Caco-2 (cell line): ENCODE data around the gene SHLD1. TPM values are rescaled to one million over a fixed set of nuclear protein-coding genes. Genes with fewer than 3 reads are reported as not detected.

Experiments
- BruUV-seq: library from RNA; stranded (reverse); fragments of 400-500 nt; replicated peaks from 2 replicates; lab custom pipeline; 2021; lab: Mats Ljungman, UMichigan
- CTCF ChIA-PET: fragments of 300-600 bp; sonication (Branson Sonifier 250); formaldehyde crosslinking; loops from one replicate; lab custom pipeline; 2022; ENCODE audit warnings: antibody characterized with exemption; lab: Charles Lee
- POLR2A ChIA-PET: fragments of 300-600 bp; sonication (Branson Sonifier 250); formaldehyde crosslinking; loops from one replicate; lab custom pipeline; 2022; ENCODE audit warnings: antibody characterized with exemption; lab: Charles Lee
- DNase-seq, 2 experiments: peaks; one replicate each; pipeline versions ENCODE4 v3.0.0 to v3.0.0-alpha.2; 2020 to 2022
- H3K27me3 ChIP-seq: replicated peaks from 2 replicates; pipeline ENCODE4 v1.6.0; 2011; ENCODE audit warnings: low read length; ENCODE audit not compliant: control insufficient read depth, insufficient read depth
- H3K36me3 ChIP-seq: 2 replicates; pipeline ENCODE4 v1.5.1; 2011; ENCODE audit warnings: low read length; ENCODE audit not compliant: control insufficient read depth, insufficient read depth
- H3K4me1 ChIP-seq: fragments of 250-450 bp; sonication (Bioruptor Pico); 2 replicates; pipeline ENCODE4 v1.5.1; 2020; ENCODE audit warnings: mild to moderate bottlenecking
- H3K4me3 ChIP-seq: 2 replicates; pipeline ENCODE4 v1.5.1; 2011; ENCODE audit warnings: low read depth, mild to moderate bottlenecking, control low read depth, low read length
- H3K9me3 ChIP-seq: fragments of 250-450 bp; sonication (Bioruptor Pico); 2 replicates; pipeline ENCODE4 v1.5.1; 2020; ENCODE audit warnings: mild to moderate bottlenecking, moderate library complexity
- H3K27ac Mint-ChIP-seq: one replicate; pipeline ENCODE4 v1.8.0; 2022; ENCODE audit warnings: mixed read lengths; ENCODE audit not compliant: unreplicated experiment
- H3K27me3 Mint-ChIP-seq: one replicate; pipeline ENCODE4 v1.8.0; 2022; ENCODE audit warnings: mixed read lengths; ENCODE audit not compliant: insufficient read depth, unreplicated experiment
- H3K36me3 Mint-ChIP-seq: one replicate; pipeline ENCODE4 v1.8.0; 2022; ENCODE audit warnings: mild to moderate bottlenecking, mixed read lengths; ENCODE audit not compliant: insufficient read depth, unreplicated experiment
- H3K4me1 Mint-ChIP-seq: one replicate; pipeline ENCODE4 v1.8.0; 2022; ENCODE audit warnings: low read depth, mixed read lengths; ENCODE audit not compliant: unreplicated experiment
- H3K4me3 Mint-ChIP-seq: one replicate; pipeline ENCODE4 v1.8.0; 2022; ENCODE audit warnings: mild to moderate bottlenecking, moderate library complexity, mixed read lengths; ENCODE audit not compliant: unreplicated experiment
- H3K9me3 Mint-ChIP-seq: one replicate; pipeline ENCODE4 v1.8.0; 2022; ENCODE audit warnings: mixed read lengths; ENCODE audit not compliant: unreplicated experiment
- intact Hi-C: fragments of 100-400 bp; cut with micrococcal nuclease; formaldehyde crosslinking; loops from one replicate; pipeline ENCODE4 v1.10.0; 2022; ENCODE audit not compliant: unreplicated experiment
- total RNA-seq: library from RNA; stranded (reverse); gene quantifications from 2 replicates; pipeline ENCODE4 v1.2.3, GENCODE V29; 2022
- TF ChIP-seq, protein P1 (sequence below), 2 experiments: fragments of 200-600 bp in 1 of 2; IDR thresholded peaks; 1 replicate in 1 of 2; 2 replicates in 1 of 2; pipeline versions ENCODE4 v1.5.1 to v1.8.0; 2011 to 2022; ENCODE audit warnings: antibody characterized with exemption in 1 of 2, control low read depth in 1 of 2, inconsistent platforms in 1 of 2, low read depth in 1 of 2, low read length in 1 of 2, mild to moderate bottlenecking in 1 of 2, moderate library complexity in 1 of 2; ENCODE audit not compliant: insufficient read depth in 1 of 2, severe bottlenecking in 1 of 2, unreplicated experiment in 1 of 2

SHLD1 gene
- total RNA-seq, 1 experiment from 2014 or later: 4.8 TPM

DNA sequence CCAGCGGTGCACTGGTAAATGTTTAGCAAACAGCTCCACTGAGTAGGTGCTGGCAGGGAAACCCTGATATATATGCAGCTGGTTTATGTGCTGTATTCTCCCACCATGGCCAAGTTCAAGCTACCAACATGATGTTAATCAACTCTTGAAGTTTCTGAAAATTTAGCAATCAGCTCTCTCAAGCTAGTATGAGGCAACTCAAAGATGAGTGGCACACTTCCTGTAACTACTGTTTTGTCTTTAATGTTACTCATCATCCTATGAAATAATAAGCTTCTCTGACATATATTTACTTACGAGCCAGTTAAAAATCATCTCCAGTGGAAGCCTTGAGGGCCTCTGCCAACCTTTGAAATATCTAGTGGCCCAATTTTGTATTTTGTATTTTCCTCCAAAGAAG lies 145.4 kb downstream of the SHLD1 start:
- no peaks in the 10 kb centered on the region for H3K36me3 ChIP-seq
- no peak overlapping the region for H3K4me3 ChIP-seq
- Mint-ChIP-seq H3K36me3 (no peaks in the 10 kb centered on the region), H3K4me1 (no peaks in the 10 kb centered on the region), H3K9me3 (peaks cover 6% of the 10 kb centered on the region), H3K27me3 (peaks cover 21% of the 10 kb centered on the region), H3K27ac (no peak overlapping the region), H3K4me3 (no peak overlapping the region)
- TF ChIP-seq, protein P1, sequence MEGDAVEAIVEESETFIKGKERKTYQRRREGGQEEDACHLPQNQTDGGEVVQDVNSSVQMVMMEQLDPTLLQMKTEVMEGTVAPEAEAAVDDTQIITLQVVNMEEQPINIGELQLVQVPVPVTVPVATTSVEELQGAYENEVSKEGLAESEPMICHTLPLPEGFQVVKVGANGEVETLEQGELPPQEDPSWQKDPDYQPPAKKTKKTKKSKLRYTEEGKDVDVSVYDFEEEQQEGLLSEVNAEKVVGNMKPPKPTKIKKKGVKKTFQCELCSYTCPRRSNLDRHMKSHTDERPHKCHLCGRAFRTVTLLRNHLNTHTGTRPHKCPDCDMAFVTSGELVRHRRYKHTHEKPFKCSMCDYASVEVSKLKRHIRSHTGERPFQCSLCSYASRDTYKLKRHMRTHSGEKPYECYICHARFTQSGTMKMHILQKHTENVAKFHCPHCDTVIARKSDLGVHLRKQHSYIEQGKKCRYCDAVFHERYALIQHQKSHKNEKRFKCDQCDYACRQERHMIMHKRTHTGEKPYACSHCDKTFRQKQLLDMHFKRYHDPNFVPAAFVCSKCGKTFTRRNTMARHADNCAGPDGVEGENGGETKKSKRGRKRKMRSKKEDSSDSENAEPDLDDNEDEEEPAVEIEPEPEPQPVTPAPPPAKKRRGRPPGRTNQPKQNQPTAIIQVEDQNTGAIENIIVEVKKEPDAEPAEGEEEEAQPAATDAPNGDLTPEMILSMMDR (IDR thresholded peaks at IDR 0.05; ENCODE audit: insufficient read depth in 1 of 2, low read depth in 1 of 2, low read length in 1 of 2, severe bottlenecking in 1 of 2, unreplicated experiment in 1 of 2): no peak
- no TSS peak for BruUV-seq
- intact Hi-C loops: no loop called here
- CTCF ChIA-PET: interaction anchor here (1.1 kb wide), 1 partner anchor 367 kb away, joined by 3 read pairs; no protein-coding TSS in a partner anchor
- no peaks in the 10 kb centered on the region; the same call in 1 of the 2 replicates for H3K27me3 ChIP-seq
- H3K9me3 ChIP-seq: no peaks in the 10 kb centered on the region
- POLR2A ChIA-PET: no interaction called here
- no peaks in the 10 kb centered on the region for H3K4me1 ChIP-seq
- no peak for DNase-seq

DNA sequence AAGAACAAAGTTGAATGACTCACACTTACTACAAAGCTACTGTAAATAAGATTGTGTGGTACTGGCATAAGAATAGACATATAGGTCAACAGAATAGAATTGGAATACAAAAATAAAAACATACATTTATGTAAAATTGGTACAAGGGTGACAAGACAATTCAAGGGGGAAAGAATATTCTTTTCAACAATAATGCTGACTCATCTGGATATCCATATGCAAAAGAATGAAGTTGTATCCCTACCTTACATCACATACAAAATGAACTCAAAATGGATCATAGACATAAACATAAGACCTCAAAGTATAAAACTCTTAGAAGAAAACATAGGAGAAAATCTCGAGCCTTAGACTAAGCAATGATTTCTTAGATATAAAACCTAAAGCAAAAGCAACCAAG lies 149.2 kb downstream of the SHLD1 start:
- H3K4me1 Mint-ChIP-seq: no peaks in the 10 kb centered on the region
- CTCF ChIA-PET: no interaction called here
- POLR2A ChIA-PET: no interaction called here
- no peaks in the 10 kb centered on the region for H3K9me3 ChIP-seq
- H3K27me3 Mint-ChIP-seq: peaks cover 26% of the 10 kb centered on the region
- intact Hi-C loops: no loop called here
- no peaks in the 10 kb centered on the region for H3K36me3 ChIP-seq
- BruUV-seq: no TSS peak
- no peaks in the 10 kb centered on the region for H3K4me1 ChIP-seq
- H3K36me3 Mint-ChIP-seq: no peaks in the 10 kb centered on the region
- no peak overlapping the region for H3K4me3 Mint-ChIP-seq
- no peak overlapping the region for H3K4me3 ChIP-seq
- TF ChIP-seq, protein P1 (IDR thresholded peaks at IDR 0.05; ENCODE audit: insufficient read depth in 1 of 2, low read depth in 1 of 2, low read length in 1 of 2, severe bottlenecking in 1 of 2, unreplicated experiment in 1 of 2): no peak
- peaks cover 6% of the 10 kb centered on the region for H3K9me3 Mint-ChIP-seq
- DNase-seq: no peak
- no peak overlapping the region for H3K27ac Mint-ChIP-seq
- no peaks in the 10 kb centered on the region; the same call in 1 of the 2 replicates for H3K27me3 ChIP-seq

GRCh38 chr20:5900908-5901307 lies 150.7 kb downstream of the SHLD1 start:
- H3K27ac Mint-ChIP-seq: no peak overlapping the region
- no peak for DNase-seq
- H3K4me3 ChIP-seq: no peak overlapping the region
- ChIA-PET CTCF (no interaction called here), POLR2A (no interaction called here)
- H3K36me3 Mint-ChIP-seq: no peaks in the 10 kb centered on the region
- no peaks in the 10 kb centered on the region for H3K9me3 ChIP-seq
- no peaks in the 10 kb centered on the region for H3K4me1 Mint-ChIP-seq
- no peaks in the 10 kb centered on the region; the same call in 1 of the 2 replicates for H3K27me3 ChIP-seq
- H3K27me3 Mint-ChIP-seq: peaks cover 22% of the 10 kb centered on the region
- intact Hi-C loops: no loop called here
- TF ChIP-seq, protein P1 (IDR thresholded peaks at IDR 0.05; ENCODE audit: insufficient read depth in 1 of 2, low read depth in 1 of 2, low read length in 1 of 2, severe bottlenecking in 1 of 2, unreplicated experiment in 1 of 2): no peak
- no peak overlapping the region for H3K4me3 Mint-ChIP-seq
- no peaks in the 10 kb centered on the region for H3K36me3 ChIP-seq
- peaks cover 5% of the 10 kb centered on the region for H3K9me3 Mint-ChIP-seq
- no TSS peak for BruUV-seq
- H3K4me1 ChIP-seq: no peaks in the 10 kb centered on the region
